A549 (cell line): ENCODE results near the gene PRKAB2. TPM values are rescaled to one million over a fixed set of nuclear protein-coding genes. Genes with fewer than 3 reads are reported as not detected.

Experiments
- ATAC-seq, 2 experiments: fragments of 200-7000 bp in 1 of 2; fragments of >200 bp in 1 of 2; cut with Nextera tagmentation in 1 of 2; cut with Tn5 transposase in 1 of 2; 3 replicates each; pipeline versions ENCODE4 v1.8.0 to v1.9.1; 2018 to 2020; ENCODE audit warnings: mild to moderate bottlenecking in 1 of 2, moderate library complexity in 1 of 2
- CTCF ChIA-PET: fragments of 300-600 bp; sonication (Branson Sonifier 250); formaldehyde crosslinking; extraction: SDS; loops from one replicate; lab custom pipeline; 2021; ENCODE audit warnings: antibody characterized with exemption, inconsistent platforms; lab: Yijun Ruan, JAX
- POLR2A ChIA-PET: fragments of 350-600 bp; formaldehyde crosslinking; extraction: SDS; loops from one replicate; lab custom pipeline; 2021; ENCODE audit warnings: antibody characterized with exemption, inconsistent platforms; lab: Yijun Ruan, JAX
- DNase-seq, 2 experiments: peaks; one replicate each; pipeline versions ENCODE4 v3.0.0 to v3.0.0-alpha.2; 2011 to 2016; ENCODE audit warnings: low read depth in 1 of 2, low spot score in 1 of 2
- FAIRE-seq: peaks from 2 replicates; lab custom pipeline; 2011; peaks lifted over from hg19 to GRCh38; lab: Jason Lieb, UNC
- H3K27ac ChIP-seq, 2 experiments: fragments of >200 bp; sonication (Bioruptor Twin); formaldehyde crosslinking; 3 replicates each; pipeline ENCODE4 v1.5.1; 2016 to 2017
- H3K4me1 ChIP-seq: fragments of >200 bp; sonication (Bioruptor Twin); formaldehyde crosslinking; 3 replicates; pipeline ENCODE4 v1.6.1; 2016
- H3K4me2 ChIP-seq: fragments of >200 bp; sonication (Bioruptor Twin); formaldehyde crosslinking; 3 replicates; pipeline ENCODE4 v1.6.1; 2016
- H3K4me3 ChIP-seq: fragments of >200 bp; sonication (Bioruptor Twin); formaldehyde crosslinking; 3 replicates; pipeline ENCODE4 v1.5.1; 2016
- H3K9me3 ChIP-seq: fragments of >200 bp; sonication (Bioruptor Twin); formaldehyde crosslinking; 3 replicates; pipeline ENCODE4 v1.6.1; 2016
- CBX2 ChIP-seq: fragments of 200-600 bp; sonication (generic); IDR thresholded peaks from 2 replicates; pipeline ENCODE4 v1.6.1; 2016; ENCODE audit warnings: low read depth, mild to moderate bottlenecking, borderline replicate concordance
- CEBPB ChIP-seq, 2 experiments: fragments of >200 bp in 1 of 2; sonication (Bioruptor Twin) in 1 of 2; formaldehyde crosslinking in 1 of 2; IDR thresholded peaks; 2 replicates each; pipeline ENCODE4 v1.6.1; 2012 to 2016
- CHD2 ChIP-seq: fragments of 150-350 bp; IDR thresholded peaks from 2 replicates; pipeline ENCODE4 v1.6.1; 2014; ENCODE audit warnings: low read length; ENCODE audit not compliant: partially characterized antibody
- CHD4 ChIP-seq: fragments of 200-600 bp; sonication (generic); IDR thresholded peaks from 2 replicates; pipeline ENCODE4 v1.6.1; 2016; ENCODE audit warnings: antibody characterized with exemption, mild to moderate bottlenecking, borderline replicate concordance
- EHMT2 ChIP-seq: fragments of 200-600 bp; sonication (generic); IDR thresholded peaks from 2 replicates; pipeline ENCODE4 v1.6.1; 2016; ENCODE audit warnings: antibody characterized with exemption, low read depth, mild to moderate bottlenecking, moderate library complexity
- ELK1 ChIP-seq: fragments of 150-350 bp; IDR thresholded peaks from 2 replicates; pipeline ENCODE4 v1.6.1; 2014; ENCODE audit warnings: low read depth, mild to moderate bottlenecking, low read length
- EP300 ChIP-seq, 2 experiments: fragments of >200 bp; sonication (Bioruptor Twin); formaldehyde crosslinking; IDR thresholded peaks; 2 replicates in 1 of 2; 3 replicates in 1 of 2; pipeline ENCODE4 v1.6.1; 2016 to 2017
- FOSB ChIP-seq: fragments of 250-450 bp; sonication (Bioruptor Pico); IDR thresholded peaks from 2 replicates; pipeline ENCODE4 v1.5.0; 2020; ENCODE audit warnings: mild to moderate bottlenecking, moderate library complexity
- FOSL2 ChIP-seq, 2 experiments: fragments of 450-650 bp in 1 of 2; fragments of >200 bp in 1 of 2; sonication (Bioruptor Twin) in 1 of 2; formaldehyde crosslinking; IDR thresholded peaks; 2 replicates each; pipeline versions ENCODE4 v1.5.0 to v1.6.1; 2016 to 2020; ENCODE audit warnings: mild to moderate bottlenecking in 1 of 2, moderate library complexity in 1 of 2
- HOXA7 ChIP-seq: fragments of 250-450 bp; sonication (Bioruptor Pico); IDR thresholded peaks from 2 replicates; pipeline ENCODE4 v1.5.0; 2020; ENCODE audit warnings: mild to moderate bottlenecking, moderate library complexity
- HOXB5 ChIP-seq: fragments of 250-450 bp; sonication (Bioruptor Pico); IDR thresholded peaks from 2 replicates; pipeline ENCODE4 v1.5.0; 2020; ENCODE audit warnings: mild to moderate bottlenecking, moderate library complexity
- JUN ChIP-seq, 2 experiments: fragments of >200 bp; sonication (Bioruptor Twin); formaldehyde crosslinking; IDR thresholded peaks; 2 replicates in 1 of 2; 3 replicates in 1 of 2; pipeline ENCODE4 v1.6.1; 2016 to 2017
- MAZ ChIP-seq: fragments of 150-350 bp; IDR thresholded peaks from 2 replicates; pipeline ENCODE4 v1.6.1; 2014; ENCODE audit warnings: antibody characterized with exemption, low read depth, low read length, borderline replicate concordance
- MYC ChIP-seq: IDR thresholded peaks from 2 replicates; pipeline ENCODE4 v1.6.1; 2012; ENCODE audit warnings: mild to moderate bottlenecking, inconsistent platforms, low read length, improper control_type of control experiment, borderline replicate concordance
- NFE2L2 ChIP-seq: fragments of 150-350 bp; conservative IDR thresholded peaks from 2 replicates; pipeline ENCODE4 v1.6.1; 2014; ENCODE audit warnings: low read length
- NPAS2 ChIP-seq: fragments of 250-450 bp; sonication (Bioruptor Pico); IDR thresholded peaks from 2 replicates; pipeline ENCODE4 v1.8.0; 2022; ENCODE audit warnings: mild to moderate bottlenecking, moderate library complexity, borderline replicate concordance
- RARB ChIP-seq: fragments of 250-450 bp; sonication (Bioruptor Pico); IDR thresholded peaks from 2 replicates; pipeline ENCODE4 v1.8.0; 2021; ENCODE audit warnings: mild to moderate bottlenecking, moderate library complexity
- RFX5 ChIP-seq: fragments of 450-650 bp; IDR thresholded peaks from 2 replicates; pipeline ENCODE4 v1.7.1; 2014; ENCODE audit warnings: antibody characterized with exemption, mild to moderate bottlenecking, moderate library complexity
- RNF2 ChIP-seq: fragments of 200-600 bp; sonication (generic); IDR thresholded peaks from 2 replicates; pipeline ENCODE4 v1.6.1; 2016; ENCODE audit warnings: low read depth, mild to moderate bottlenecking, antibody characterized with exemption, moderate library complexity, borderline replicate concordance
- SREBF2 ChIP-seq: fragments of 450-650 bp; IDR thresholded peaks from 2 replicates; pipeline ENCODE4 v1.6.1; 2014; ENCODE audit warnings: mild to moderate bottlenecking, moderate library complexity
- USF2 ChIP-seq: fragments of 450-650 bp; IDR thresholded peaks from 2 replicates; pipeline ENCODE4 v1.6.1; 2014; ENCODE audit warnings: antibody characterized with exemption
- ZC3H11A ChIP-seq: fragments of 450-650 bp; IDR thresholded peaks from 2 replicates; pipeline ENCODE4 v1.6.1; 2014; ENCODE audit warnings: antibody characterized with exemption, mild to moderate bottlenecking
- ZFP36 ChIP-seq: fragments of 450-650 bp; IDR thresholded peaks from 2 replicates; pipeline ENCODE4 v1.6.1; 2014; ENCODE audit warnings: borderline replicate concordance; ENCODE audit not compliant: partially characterized antibody
- ZNF302 ChIP-seq: fragments of 250-450 bp; sonication (Bioruptor Pico); IDR thresholded peaks from 2 replicates; pipeline ENCODE4 v1.9.0; 2021; ENCODE audit warnings: inconsistent platforms, mild to moderate bottlenecking, moderate library complexity
- WGBS: methylation state at CpG from one replicate; pipeline ENCODE4 v1.1.6; 2017; ENCODE audit errors: missing lambda C conversion rate; 5-methylcytosine and 5-hydroxymethylcytosine counted together
- polyA plus RNA-seq, 4 experiments: library from polyadenylated mRNA; depleted of rRNA in 3 of 4; stranded (reverse); fragments of >200 nt; fragmentation: RNase III in 1 of 4; extraction: RNeasy Plus Mini Kit Qiagen cat#74134 plus additional on column Dnase treatment in 1 of 4; gene quantifications; 2 replicates in 3 of 4; 3 replicates in 1 of 4; pipeline ENCODE4 v1.2.3, GENCODE V29; 2011 to 2017
- TF ChIP-seq, protein P1 (sequence below): fragments of 200-600 bp; sonication (generic); IDR thresholded peaks from 2 replicates; pipeline ENCODE4 v1.6.1; 2016; ENCODE audit warnings: antibody characterized with exemption, mild to moderate bottlenecking, moderate library complexity
- TF ChIP-seq, protein P2 (sequence below): fragments of >200 bp; sonication (Bioruptor Twin); formaldehyde crosslinking; IDR thresholded peaks from 3 replicates; pipeline ENCODE4 v1.6.1; 2016
- TF ChIP-seq, protein P3 (sequence below): IDR thresholded peaks from 2 replicates; pipeline ENCODE4 v1.6.1; 2012; ENCODE audit warnings: low read depth, borderline replicate concordance
- TF ChIP-seq, protein P4 (sequence below): IDR thresholded peaks from 2 replicates; pipeline ENCODE4 v1.6.1; 2012

The PRKAB2 gene
- polyA plus RNA-seq, 2 of the 4 experiments (the other 2 are of a cell fraction): 11.4 to 22.4 TPM

- no peak overlapping the region for H3K4me2 ChIP-seq
- no peak overlapping the region for H3K27ac ChIP-seq
- H3K9me3 ChIP-seq: no peaks in the 10 kb centered on the region
- FAIRE-seq (no peak), ATAC-seq (no peak), DNase-seq (no peak)
- 11% methylated on average over 1 of the region's 1 CpG for WGBS
- ChIA-PET POLR2A (no interaction called here), CTCF (no interaction called here)
- H3K4me1 ChIP-seq: no peaks in the 10 kb centered on the region
- TF ChIP-seq NPAS2 (CRISPR knock-in tag): no peak
- no peak for TF ChIP-seq CBX2
- no peak for TF ChIP-seq RARB (CRISPR knock-in tag)
- no peak for TF ChIP-seq NFE2L2
- no peak for TF ChIP-seq FOSL2 (IDR thresholded peaks at IDR 0.05)
- TF ChIP-seq FOSL2 (CRISPR knock-in tag; IDR thresholded peaks at IDR 0.05): no peak
- no peak for TF ChIP-seq MAZ
- TF ChIP-seq, protein P1, sequence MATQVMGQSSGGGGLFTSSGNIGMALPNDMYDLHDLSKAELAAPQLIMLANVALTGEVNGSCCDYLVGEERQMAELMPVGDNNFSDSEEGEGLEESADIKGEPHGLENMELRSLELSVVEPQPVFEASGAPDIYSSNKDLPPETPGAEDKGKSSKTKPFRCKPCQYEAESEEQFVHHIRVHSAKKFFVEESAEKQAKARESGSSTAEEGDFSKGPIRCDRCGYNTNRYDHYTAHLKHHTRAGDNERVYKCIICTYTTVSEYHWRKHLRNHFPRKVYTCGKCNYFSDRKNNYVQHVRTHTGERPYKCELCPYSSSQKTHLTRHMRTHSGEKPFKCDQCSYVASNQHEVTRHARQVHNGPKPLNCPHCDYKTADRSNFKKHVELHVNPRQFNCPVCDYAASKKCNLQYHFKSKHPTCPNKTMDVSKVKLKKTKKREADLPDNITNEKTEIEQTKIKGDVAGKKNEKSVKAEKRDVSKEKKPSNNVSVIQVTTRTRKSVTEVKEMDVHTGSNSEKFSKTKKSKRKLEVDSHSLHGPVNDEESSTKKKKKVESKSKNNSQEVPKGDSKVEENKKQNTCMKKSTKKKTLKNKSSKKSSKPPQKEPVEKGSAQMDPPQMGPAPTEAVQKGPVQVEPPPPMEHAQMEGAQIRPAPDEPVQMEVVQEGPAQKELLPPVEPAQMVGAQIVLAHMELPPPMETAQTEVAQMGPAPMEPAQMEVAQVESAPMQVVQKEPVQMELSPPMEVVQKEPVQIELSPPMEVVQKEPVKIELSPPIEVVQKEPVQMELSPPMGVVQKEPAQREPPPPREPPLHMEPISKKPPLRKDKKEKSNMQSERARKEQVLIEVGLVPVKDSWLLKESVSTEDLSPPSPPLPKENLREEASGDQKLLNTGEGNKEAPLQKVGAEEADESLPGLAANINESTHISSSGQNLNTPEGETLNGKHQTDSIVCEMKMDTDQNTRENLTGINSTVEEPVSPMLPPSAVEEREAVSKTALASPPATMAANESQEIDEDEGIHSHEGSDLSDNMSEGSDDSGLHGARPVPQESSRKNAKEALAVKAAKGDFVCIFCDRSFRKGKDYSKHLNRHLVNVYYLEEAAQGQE: no peak
- TF ChIP-seq RNF2: no peak
- no peak for TF ChIP-seq SREBF2
- no peak for TF ChIP-seq ZNF302 (CRISPR knock-in tag)
- no peak for TF ChIP-seq CEBPB (IDR thresholded peaks at IDR 0.05)
- TF ChIP-seq CHD2: no peak
- TF ChIP-seq FOSB: no peak
- no peak for TF ChIP-seq ZC3H11A
- no peak for TF ChIP-seq HOXB5
- no peak for TF ChIP-seq JUN (IDR thresholded peaks at IDR 0.05)
- TF ChIP-seq, protein P2, sequence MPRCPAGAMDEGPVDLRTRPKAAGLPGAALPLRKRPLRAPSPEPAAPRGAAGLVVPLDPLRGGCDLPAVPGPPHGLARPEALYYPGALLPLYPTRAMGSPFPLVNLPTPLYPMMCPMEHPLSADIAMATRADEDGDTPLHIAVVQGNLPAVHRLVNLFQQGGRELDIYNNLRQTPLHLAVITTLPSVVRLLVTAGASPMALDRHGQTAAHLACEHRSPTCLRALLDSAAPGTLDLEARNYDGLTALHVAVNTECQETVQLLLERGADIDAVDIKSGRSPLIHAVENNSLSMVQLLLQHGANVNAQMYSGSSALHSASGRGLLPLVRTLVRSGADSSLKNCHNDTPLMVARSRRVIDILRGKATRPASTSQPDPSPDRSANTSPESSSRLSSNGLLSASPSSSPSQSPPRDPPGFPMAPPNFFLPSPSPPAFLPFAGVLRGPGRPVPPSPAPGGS: no peak
- no peak for TF ChIP-seq CHD4
- H3K4me3 ChIP-seq: no peak overlapping the region
Observed at GRCh38 chr1:147207192-147207591, 34.9 kb upstream of the PRKAB2 start.

DNA sequence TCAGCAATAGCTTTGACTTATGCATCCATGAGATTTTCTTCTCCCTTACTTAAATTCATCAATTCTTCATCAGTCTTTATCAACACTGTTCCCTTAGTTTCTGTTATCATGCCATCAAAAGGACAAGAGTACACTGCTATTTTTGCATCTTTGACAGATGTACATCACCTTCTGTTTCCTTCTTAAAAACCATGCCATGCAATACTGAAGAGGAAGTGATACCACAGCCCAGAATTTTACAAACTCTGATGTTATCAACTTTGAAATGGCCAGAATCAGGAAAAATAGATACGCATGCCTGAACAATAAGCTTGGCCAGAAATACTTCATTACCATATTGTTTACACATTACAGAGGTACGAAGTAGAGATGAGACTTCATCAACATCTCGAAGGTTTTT is 31.8 kb upstream of the PRKAB2 start:
- CTCF ChIA-PET: interaction anchor here (1.5 kb wide), 1 partner anchor 38 kb away, joined by 4 read pairs; the partner anchor contains the start of gene CHD1L
- DNase-seq (no peak), ATAC-seq (no peak), FAIRE-seq (no peak)
- H3K4me3 ChIP-seq: no peak overlapping the region
- H3K9me3 ChIP-seq: no peaks in the 10 kb centered on the region
- POLR2A ChIA-PET: no interaction called here
- H3K4me2 ChIP-seq: no peak overlapping the region
- no peaks in the 10 kb centered on the region for H3K4me1 ChIP-seq
- 49% methylated on average over 3 of the region's 3 CpGs for WGBS
- H3K27ac ChIP-seq: no peak overlapping the region
- TF ChIP-seq, protein P3, sequence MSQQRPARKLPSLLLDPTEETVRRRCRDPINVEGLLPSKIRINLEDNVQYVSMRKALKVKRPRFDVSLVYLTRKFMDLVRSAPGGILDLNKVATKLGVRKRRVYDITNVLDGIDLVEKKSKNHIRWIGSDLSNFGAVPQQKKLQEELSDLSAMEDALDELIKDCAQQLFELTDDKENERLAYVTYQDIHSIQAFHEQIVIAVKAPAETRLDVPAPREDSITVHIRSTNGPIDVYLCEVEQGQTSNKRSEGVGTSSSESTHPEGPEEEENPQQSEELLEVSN: no peak
- no peak for TF ChIP-seq EP300 (IDR thresholded peaks at IDR 0.05)
- TF ChIP-seq EHMT2: no peak
- no peak for TF ChIP-seq ZFP36
- TF ChIP-seq MYC: no peak
- TF ChIP-seq, protein P4, sequence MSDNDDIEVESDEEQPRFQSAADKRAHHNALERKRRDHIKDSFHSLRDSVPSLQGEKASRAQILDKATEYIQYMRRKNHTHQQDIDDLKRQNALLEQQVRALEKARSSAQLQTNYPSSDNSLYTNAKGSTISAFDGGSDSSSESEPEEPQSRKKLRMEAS: no peak
- TF ChIP-seq USF2: no peak
- TF ChIP-seq RFX5: no peak
- TF ChIP-seq ZC3H11A: no peak
- TF ChIP-seq ELK1: no peak
- TF ChIP-seq HOXA7 (CRISPR knock-in tag): no peak
